ENCODE measurements around the gene COLEC11.

COLEC11 gene

DNA sequence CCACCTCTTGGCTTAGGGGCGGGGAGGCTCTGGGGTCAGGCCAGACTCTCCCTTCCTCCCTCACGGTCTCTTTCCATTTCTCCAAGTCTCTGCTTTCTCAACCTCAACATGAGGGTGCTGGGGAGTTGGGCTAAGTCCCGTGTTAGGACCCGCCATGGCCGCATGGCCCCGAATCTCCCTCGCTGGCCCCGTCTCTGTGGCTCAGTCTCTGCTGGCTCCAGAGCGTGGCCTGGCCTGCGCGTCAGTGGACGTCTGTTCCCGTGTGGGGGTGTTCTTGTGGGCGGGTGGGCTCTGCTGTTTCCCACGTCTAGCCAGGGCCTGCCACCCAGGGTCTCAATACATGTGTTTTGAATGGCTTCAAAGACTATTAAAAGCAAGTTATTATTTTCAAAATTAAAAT lies 75.5 kb downstream of the COLEC11 start:
- no peaks in the 10 kb centered on the region for H4K20me1 ChIP-seq (ENCODE audit: insufficient read depth)
- TF ChIP-seq, protein P1, sequence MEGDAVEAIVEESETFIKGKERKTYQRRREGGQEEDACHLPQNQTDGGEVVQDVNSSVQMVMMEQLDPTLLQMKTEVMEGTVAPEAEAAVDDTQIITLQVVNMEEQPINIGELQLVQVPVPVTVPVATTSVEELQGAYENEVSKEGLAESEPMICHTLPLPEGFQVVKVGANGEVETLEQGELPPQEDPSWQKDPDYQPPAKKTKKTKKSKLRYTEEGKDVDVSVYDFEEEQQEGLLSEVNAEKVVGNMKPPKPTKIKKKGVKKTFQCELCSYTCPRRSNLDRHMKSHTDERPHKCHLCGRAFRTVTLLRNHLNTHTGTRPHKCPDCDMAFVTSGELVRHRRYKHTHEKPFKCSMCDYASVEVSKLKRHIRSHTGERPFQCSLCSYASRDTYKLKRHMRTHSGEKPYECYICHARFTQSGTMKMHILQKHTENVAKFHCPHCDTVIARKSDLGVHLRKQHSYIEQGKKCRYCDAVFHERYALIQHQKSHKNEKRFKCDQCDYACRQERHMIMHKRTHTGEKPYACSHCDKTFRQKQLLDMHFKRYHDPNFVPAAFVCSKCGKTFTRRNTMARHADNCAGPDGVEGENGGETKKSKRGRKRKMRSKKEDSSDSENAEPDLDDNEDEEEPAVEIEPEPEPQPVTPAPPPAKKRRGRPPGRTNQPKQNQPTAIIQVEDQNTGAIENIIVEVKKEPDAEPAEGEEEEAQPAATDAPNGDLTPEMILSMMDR (conservative IDR thresholded peaks at IDR 0.05; ENCODE audit: low read depth, low read length), result no peak
- H3K36me3 ChIP-seq (ENCODE audit: insufficient read depth), result no peaks in the 10 kb centered on the region
- no peak overlapping the region for H2AFZ ChIP-seq (ENCODE audit: low read depth)
- no peak overlapping the region for H3K27ac ChIP-seq
- no peaks in the 10 kb centered on the region for H3K27me3 ChIP-seq (ENCODE audit: insufficient read depth, low read depth)
- H3K4me2 ChIP-seq, result no peak overlapping the region
- no peak overlapping the region for H3K4me3 ChIP-seq (IDR thresholded peaks at IDR 0.05; ENCODE audit: insufficient read depth, low read depth, low read length)
- H3K9ac ChIP-seq, result no peak overlapping the region
- no peaks in the 10 kb centered on the region for H3K4me1 ChIP-seq (ENCODE audit: low read depth, poor library complexity, severe bottlenecking)
- no peaks in the 10 kb centered on the region for H3K79me2 ChIP-seq (ENCODE audit: insufficient read depth, low read depth)

DNA sequence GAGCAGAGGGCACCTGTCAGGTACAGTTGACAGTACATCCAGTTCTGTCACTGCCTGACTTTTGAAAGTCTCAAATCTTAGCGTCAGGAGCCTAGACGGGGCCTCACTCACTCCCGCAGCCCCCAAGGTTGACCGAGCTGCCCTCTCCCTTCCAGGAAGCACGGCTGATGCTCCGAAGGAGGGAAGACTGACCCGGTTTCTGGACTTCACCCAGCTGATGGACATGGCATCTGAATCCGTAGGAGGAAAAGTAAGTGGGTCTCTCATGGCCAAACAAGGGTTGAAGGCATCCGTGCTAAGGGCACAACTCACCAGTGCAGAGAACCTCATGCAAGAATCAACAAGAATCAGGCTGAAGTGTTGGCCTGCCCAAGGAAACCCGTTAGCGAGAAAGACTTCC lies 76.0 kb downstream of the COLEC11 start:
- TF ChIP-seq, protein P1 (conservative IDR thresholded peaks at IDR 0.05; ENCODE audit: low read depth, low read length), result no peak
- Histone ChIP-seq H3K9ac (no peak overlapping the region), H3K79me2 (ENCODE audit: insufficient read depth, low read depth) (no peaks in the 10 kb centered on the region), H3K4me2 (no peak overlapping the region), H3K4me1 (ENCODE audit: low read depth, poor library complexity, severe bottlenecking) (no peaks in the 10 kb centered on the region), H3K27me3 (ENCODE audit: insufficient read depth, low read depth) (no peaks in the 10 kb centered on the region), H3K36me3 (ENCODE audit: insufficient read depth) (no peaks in the 10 kb centered on the region), H3K4me3 (IDR thresholded peaks at IDR 0.05; ENCODE audit: insufficient read depth, low read depth, low read length) (no peak overlapping the region), H3K27ac (no peak overlapping the region), H2AFZ (ENCODE audit: low read depth) (no peak overlapping the region), H4K20me1 (ENCODE audit: insufficient read depth) (no peaks in the 10 kb centered on the region)

DNA sequence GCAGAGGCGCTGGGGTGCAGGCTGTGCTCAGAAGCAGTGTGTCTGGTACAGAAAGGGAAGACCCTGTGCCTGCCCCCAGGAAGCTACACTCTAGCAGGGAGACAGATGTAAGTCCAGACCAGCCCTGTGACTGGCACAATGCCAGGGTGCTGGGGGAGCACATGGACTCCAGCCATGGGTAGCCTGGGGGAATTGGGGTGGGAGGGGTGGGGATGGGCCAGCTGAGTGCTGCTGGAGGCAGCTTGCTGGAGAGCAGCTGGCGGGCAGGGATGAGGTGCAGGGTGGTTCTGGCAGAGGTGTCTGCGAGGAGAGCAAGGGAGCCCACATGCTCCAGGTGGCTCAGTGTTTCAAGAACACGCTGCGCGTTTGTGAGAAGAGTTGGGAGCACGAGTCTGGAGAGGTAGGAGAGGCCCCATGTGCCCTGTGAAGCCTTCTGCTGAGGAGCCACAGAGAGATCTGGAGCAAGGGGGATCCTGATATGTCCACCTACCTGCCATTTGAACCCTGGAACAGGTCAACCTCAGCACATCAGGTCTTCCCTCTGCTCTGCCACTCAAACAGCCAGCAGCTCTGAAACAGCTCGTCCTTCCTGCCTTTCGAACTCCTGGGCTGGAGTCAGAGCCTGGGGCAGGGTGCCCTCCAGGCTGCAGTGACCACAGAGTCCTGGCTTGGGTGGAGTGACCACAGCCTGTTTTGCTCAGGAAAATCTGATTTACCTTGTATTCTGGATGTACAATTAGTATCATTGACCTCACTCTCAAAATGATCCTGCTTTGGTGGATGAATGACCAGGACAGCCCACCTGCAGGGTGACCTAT lies 78.2 kb downstream of the COLEC11 start:
- Histone ChIP-seq H3K4me3 (IDR thresholded peaks at IDR 0.05; ENCODE audit: insufficient read depth, low read depth, low read length) (no peak overlapping the region), H3K4me2 (no peak overlapping the region), H3K27ac (no peak overlapping the region), H3K36me3 (ENCODE audit: insufficient read depth) (no peaks in the 10 kb centered on the region), H2AFZ (ENCODE audit: low read depth) (no peak overlapping the region), H4K20me1 (ENCODE audit: insufficient read depth) (no peaks in the 10 kb centered on the region), H3K4me1 (ENCODE audit: low read depth, poor library complexity, severe bottlenecking) (no peaks in the 10 kb centered on the region), H3K27me3 (ENCODE audit: insufficient read depth, low read depth) (no peaks in the 10 kb centered on the region), H3K9ac (no peak overlapping the region), H3K79me2 (ENCODE audit: insufficient read depth, low read depth) (no peaks in the 10 kb centered on the region)
- TF ChIP-seq, protein P1 (conservative IDR thresholded peaks at IDR 0.05; ENCODE audit: low read depth, low read length), result no peak

DNA sequence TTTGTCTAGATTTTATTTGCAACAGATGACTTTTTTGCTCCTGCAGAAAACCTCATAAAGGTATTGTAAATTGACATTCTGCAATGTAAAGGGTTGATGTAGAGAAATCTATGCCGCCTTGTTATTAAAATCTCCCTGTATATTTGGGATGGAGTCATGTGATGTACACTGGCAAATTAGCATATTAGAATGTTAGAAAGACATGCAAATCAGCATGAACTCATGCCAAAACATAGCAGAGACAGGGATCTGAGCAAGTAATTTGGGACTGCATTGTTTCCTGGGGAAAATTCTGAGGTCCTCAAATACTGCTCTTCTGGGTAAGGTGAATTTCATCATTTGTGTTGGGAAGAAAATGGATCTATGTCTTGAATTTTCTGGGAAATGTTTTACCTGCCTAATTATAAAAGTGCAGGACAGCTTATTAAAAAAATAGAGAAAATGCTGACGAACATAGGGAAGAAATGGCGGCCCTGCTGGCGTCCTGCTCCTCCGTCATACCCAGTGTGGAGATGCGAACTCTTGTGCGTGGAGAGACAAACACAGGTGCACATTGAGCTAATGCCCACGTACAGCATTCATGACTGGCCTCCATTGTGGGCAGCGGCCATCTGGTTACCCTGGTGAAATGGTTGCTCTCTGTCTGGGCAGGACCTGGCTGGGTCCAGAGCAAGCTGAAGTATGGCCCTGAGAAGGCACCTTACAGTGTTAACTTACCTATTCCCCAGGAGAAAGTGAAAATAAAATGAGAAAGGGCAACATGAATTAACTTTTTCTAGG lies 79.3 kb downstream of the COLEC11 start:
- no peak overlapping the region for H3K4me3 ChIP-seq (IDR thresholded peaks at IDR 0.05; ENCODE audit: insufficient read depth, low read depth, low read length)
- H2AFZ ChIP-seq (ENCODE audit: low read depth), result no peak overlapping the region
- H3K9ac ChIP-seq, result no peak overlapping the region
- H3K79me2 ChIP-seq (ENCODE audit: insufficient read depth, low read depth), result no peaks in the 10 kb centered on the region
- H3K4me1 ChIP-seq (ENCODE audit: low read depth, poor library complexity, severe bottlenecking), result no peaks in the 10 kb centered on the region
- TF ChIP-seq, protein P1 (conservative IDR thresholded peaks at IDR 0.05; ENCODE audit: low read depth, low read length), result no peak
- no peaks in the 10 kb centered on the region for H3K36me3 ChIP-seq (ENCODE audit: insufficient read depth)
- H4K20me1 ChIP-seq (ENCODE audit: insufficient read depth), result no peaks in the 10 kb centered on the region
- H3K27me3 ChIP-seq (ENCODE audit: insufficient read depth, low read depth), result no peaks in the 10 kb centered on the region
- H3K27ac ChIP-seq, result no peak overlapping the region
- H3K4me2 ChIP-seq, result no peak overlapping the region

All from KMS-11 (cell line).